A673 (cell line): Measurements from ENCODE around the gene MGMT.

Experiments
- CTCF ChIP-seq: fragments of 300-800, 200-600 bp; sonication (generic); conservative IDR thresholded peaks from 2 replicates; pipeline ENCODE4 v1.5.1; 2017; ENCODE audit warnings: low read depth, mild to moderate bottlenecking, antibody characterized with exemption, low read length, moderate library complexity, mixed read lengths
- EZH2 ChIP-seq: fragments of 200-600 bp; sonication (generic); IDR thresholded peaks from 2 replicates; pipeline ENCODE4 v1.6.1; 2017; ENCODE audit warnings: borderline replicate concordance, low read depth, mild to moderate bottlenecking, mixed read lengths, antibody characterized with exemption, low read length; ENCODE audit not compliant: poor library complexity, severe bottlenecking

DNA sequence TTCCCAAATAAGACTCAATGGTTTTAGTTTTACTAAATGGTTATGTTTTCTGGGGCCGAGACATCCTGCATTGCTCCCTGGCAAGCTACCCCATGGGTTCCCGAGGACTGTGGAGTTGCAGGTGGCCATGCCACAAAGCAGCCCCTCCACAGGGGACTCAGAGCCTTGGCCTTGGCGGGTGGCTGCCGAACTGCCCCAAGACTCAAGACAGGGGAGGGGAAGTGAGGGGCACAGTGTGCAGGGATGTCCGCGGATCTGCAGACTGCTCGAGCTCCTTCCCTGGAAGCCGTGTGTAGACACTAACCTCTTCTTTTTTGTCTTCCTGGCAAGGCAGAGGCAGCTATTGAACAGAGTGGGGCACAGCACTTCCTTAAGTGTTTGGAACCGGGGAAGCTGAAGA, 342.4 kb downstream of the MGMT start:
- TF ChIP-seq EZH2 (no peak), CTCF (no peak)
